OCI-LY3 (cell line): ENCODE results near the gene SMO.
A peak's percentile ranks its signal among the peaks of the same experiment; 100 is the strongest.

Experiments used
- H2AFZ ChIP-seq: fragments of 200-600, 300-600 bp; shearing (Covaris generic); 2 replicates; pipeline ENCODE4 v1.6.0; 2014; ENCODE audit warnings: antibody characterized with exemption, low read depth, low read length
- H3K27ac ChIP-seq: fragments of 200-600, 300-600 bp; sonication (generic); 2 replicates; pipeline ENCODE4 v1.5.1; 2014; ENCODE audit warnings: mild to moderate bottlenecking, low read length, moderate library complexity, mixed read lengths
- H3K27me3 ChIP-seq: fragments of 200-600, 300-600 bp; sonication (generic); 2 replicates; pipeline ENCODE4 v1.6.1; 2014; ENCODE audit warnings: low read depth, low read length, mixed read lengths
- H3K36me3 ChIP-seq: fragments of 200-600, 300-600 bp; sonication (generic); replicated peaks from 2 replicates; pipeline ENCODE3; 2014; ENCODE audit warnings: low read depth, low read length, mixed read lengths
- H3K4me1 ChIP-seq: fragments of 300-600, 200-600 bp; sonication (generic); 2 replicates; pipeline ENCODE4 v1.6.1; 2014; ENCODE audit warnings: low read length, mixed read lengths
- H3K4me2 ChIP-seq: fragments of 200-600, 300-600 bp; sonication (generic); 2 replicates; pipeline ENCODE4 v1.6.1; 2014; ENCODE audit warnings: low read length, mixed read lengths
- H3K4me3 ChIP-seq: fragments of 300-600, 200-600 bp; sonication (generic); 2 replicates; pipeline ENCODE4 v1.5.1; 2014; ENCODE audit warnings: antibody characterized with exemption, mild to moderate bottlenecking, low read length, moderate library complexity
- H3K79me2 ChIP-seq: fragments of 300-600, 200-600 bp; shearing (Covaris generic); 2 replicates; pipeline ENCODE4 v1.6.1; 2014; ENCODE audit warnings: mild to moderate bottlenecking, low read length, mixed read lengths
- H3K9ac ChIP-seq: fragments of 300-600, 200-600 bp; shearing (Covaris generic); 2 replicates; pipeline ENCODE4 v1.6.0; 2014; ENCODE audit warnings: mild to moderate bottlenecking, low read length, moderate library complexity
- H3K9me3 ChIP-seq: fragments of 200-600, 300-600 bp; shearing (Covaris generic); 2 replicates; pipeline ENCODE4 v1.6.1; 2014; ENCODE audit warnings: low read length, mixed read lengths; ENCODE audit not compliant: insufficient read depth
- H4K20me1 ChIP-seq: fragments of 200-600, 300-600 bp; sonication (generic); 2 replicates; pipeline ENCODE4 v1.6.1; 2016; ENCODE audit warnings: low read length, mixed read lengths; ENCODE audit not compliant: insufficient read depth
- CTCF ChIP-seq: fragments of 200-600, 300-600 bp; sonication (generic); IDR thresholded peaks from 2 replicates; pipeline ENCODE4 v1.5.1; 2014; ENCODE audit warnings: antibody characterized with exemption, low read length, low read depth
- EZH2phosphoT487 ChIP-seq: fragments of 200-600 bp; shearing (Covaris generic); IDR thresholded peaks from 2 replicates; pipeline ENCODE4 v1.6.1; 2018; ENCODE audit warnings: antibody characterized with exemption, mixed run types, low read depth

Gene SMO

GRCh38 chr7:129186749-129187260, 1.6 kb upstream of the SMO start:
- Histone ChIP-seq H3K4me3 (no peak overlapping the region), H3K9me3 (no peaks in the 10 kb centered on the region), H3K27ac (no peak overlapping the region), H3K9ac (no peak overlapping the region), H3K79me2 (peaks cover 29% of the 10 kb centered on the region), H3K4me1 (peaks cover 19% of the 10 kb centered on the region), H3K36me3 (peaks cover under 1% of the 10 kb centered on the region), H3K4me2 (no peak overlapping the region), H2AFZ (no peak overlapping the region), H3K27me3 (no peaks in the 10 kb centered on the region), H4K20me1 (peaks cover 14% of the 10 kb centered on the region)
- TF ChIP-seq EZH2phosphoT487 (no peak), CTCF (no peak)

- H3K9me3 ChIP-seq, result no peaks in the 10 kb centered on the region
- peak overlapping the region; percentile 84 for H3K9ac ChIP-seq
- peak overlapping the region; percentile 58 for H2AFZ ChIP-seq
- H3K4me2 ChIP-seq, result peak overlapping the region; percentile 92
- H3K4me3 ChIP-seq, result peak overlapping the region; percentile 97
- peaks cover 19% of the 10 kb centered on the region for H3K4me1 ChIP-seq
- H3K27me3 ChIP-seq, result no peaks in the 10 kb centered on the region
- peaks cover 2% of the 10 kb centered on the region for H3K36me3 ChIP-seq
- H3K79me2 ChIP-seq, result peaks cover 36% of the 10 kb centered on the region
- H4K20me1 ChIP-seq, result peaks cover 14% of the 10 kb centered on the region
- H3K27ac ChIP-seq, result no peak overlapping the region
- TF ChIP-seq CTCF, result no peak
- TF ChIP-seq EZH2phosphoT487, result no peak
Measured at GRCh38 chr7:129187681-129188371, 607 bp upstream of the SMO start.

GRCh38 chr7:129188892-129189660, 643 bp downstream of the SMO start:
- H3K9ac ChIP-seq, result peak overlapping the region; percentile 84
- H3K27ac ChIP-seq, result peak overlapping the region; percentile 25
- peaks cover 14% of the 10 kb centered on the region for H4K20me1 ChIP-seq
- H3K4me1 ChIP-seq, result peaks cover 19% of the 10 kb centered on the region
- H2AFZ ChIP-seq, result peak overlapping the region; percentile 72
- peaks cover 5% of the 10 kb centered on the region for H3K36me3 ChIP-seq
- H3K4me3 ChIP-seq, result peak overlapping the region; percentile 97
- H3K4me2 ChIP-seq, result peak overlapping the region; percentile 92
- H3K79me2 ChIP-seq, result peaks cover 39% of the 10 kb centered on the region
- no peaks in the 10 kb centered on the region for H3K9me3 ChIP-seq
- H3K27me3 ChIP-seq, result no peaks in the 10 kb centered on the region
- TF ChIP-seq EZH2phosphoT487 (no peak), CTCF (no peak)
